ENCODE measurements around the gene LRRC10B. TPM values are rescaled to one million over a fixed set of nuclear protein-coding genes. Genes with fewer than 3 reads are reported as not detected.

The LRRC10B gene
- total and polyA plus RNA-seq, 7 donors: 0.71 to 4.4 (median 1.1) TPM; not detected in 2

DNA sequence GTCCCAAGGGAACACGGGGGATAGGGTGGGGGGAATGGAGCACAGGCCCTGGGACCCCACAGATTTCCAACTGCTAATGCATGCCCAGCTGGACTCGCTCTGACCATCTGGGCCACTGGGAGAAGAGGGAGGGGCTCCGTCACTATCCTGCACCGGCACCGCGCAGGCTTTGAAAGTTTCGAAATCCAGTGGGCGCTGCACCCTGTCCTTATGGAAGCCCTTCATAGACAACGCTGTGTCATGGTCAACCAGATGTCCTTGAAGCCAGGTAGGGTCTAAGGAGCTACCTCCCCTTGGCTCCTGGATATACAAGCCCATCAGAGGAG lies 30.1 kb downstream of the LRRC10B start:
- intact Hi-C loops (cut with DNase I): loop anchor here (10.0 kb wide), 1 partner anchor 86 kb away; no protein-coding TSS in a partner anchor
- Histone ChIP-seq H3K4me1 (peaks cover 0 to 9% (median 4%) of the 10 kb centered on the region in 4 donors), H3K27me3 (peaks cover 0 to 18% (median 0%) of the 10 kb centered on the region in 3 donors), H3K4me3 (no peak overlapping the region), H3K27ac (no peak overlapping the region), H3K36me3 (no peaks in the 10 kb centered on the region), H3K9me3 (no peaks in the 10 kb centered on the region)
- no peak for DNase-seq
- TF ChIP-seq, protein P1, sequence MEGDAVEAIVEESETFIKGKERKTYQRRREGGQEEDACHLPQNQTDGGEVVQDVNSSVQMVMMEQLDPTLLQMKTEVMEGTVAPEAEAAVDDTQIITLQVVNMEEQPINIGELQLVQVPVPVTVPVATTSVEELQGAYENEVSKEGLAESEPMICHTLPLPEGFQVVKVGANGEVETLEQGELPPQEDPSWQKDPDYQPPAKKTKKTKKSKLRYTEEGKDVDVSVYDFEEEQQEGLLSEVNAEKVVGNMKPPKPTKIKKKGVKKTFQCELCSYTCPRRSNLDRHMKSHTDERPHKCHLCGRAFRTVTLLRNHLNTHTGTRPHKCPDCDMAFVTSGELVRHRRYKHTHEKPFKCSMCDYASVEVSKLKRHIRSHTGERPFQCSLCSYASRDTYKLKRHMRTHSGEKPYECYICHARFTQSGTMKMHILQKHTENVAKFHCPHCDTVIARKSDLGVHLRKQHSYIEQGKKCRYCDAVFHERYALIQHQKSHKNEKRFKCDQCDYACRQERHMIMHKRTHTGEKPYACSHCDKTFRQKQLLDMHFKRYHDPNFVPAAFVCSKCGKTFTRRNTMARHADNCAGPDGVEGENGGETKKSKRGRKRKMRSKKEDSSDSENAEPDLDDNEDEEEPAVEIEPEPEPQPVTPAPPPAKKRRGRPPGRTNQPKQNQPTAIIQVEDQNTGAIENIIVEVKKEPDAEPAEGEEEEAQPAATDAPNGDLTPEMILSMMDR (IDR thresholded peaks at IDR 0.05): no peak
- TF ChIP-seq POLR2A (IDR thresholded peaks at IDR 0.05): no peak
- no peak for TF ChIP-seq EP300 (IDR thresholded peaks at IDR 0.05)
- no peak for TF ChIP-seq POLR2AphosphoS5 (IDR thresholded peaks at IDR 0.05)
- 83 to 86% methylated on average over 9 of the region's 9 CpGs for WGBS, 2 donors

- H3K9me3 ChIP-seq: no peaks in the 10 kb centered on the region
- intact Hi-C loops (cut with DNase I): loop anchor here (10.0 kb wide), 1 partner anchor 86 kb away; no protein-coding TSS in a partner anchor
- TF ChIP-seq POLR2AphosphoS5 (IDR thresholded peaks at IDR 0.05) (no peak), EP300 (IDR thresholded peaks at IDR 0.05) (no peak), POLR2A (IDR thresholded peaks at IDR 0.05) (no peak)
- TF ChIP-seq, protein P1 (IDR thresholded peaks at IDR 0.05): no peak
- no peak overlapping the region for H3K27ac ChIP-seq
- peaks cover 0 to 18% (median 0%) of the 10 kb centered on the region in 3 donors for H3K27me3 ChIP-seq
- WGBS, 2 donors: 86 to 87% methylated on average over 11 of the region's 11 CpGs
- no peak overlapping the region for H3K4me3 ChIP-seq
- H3K36me3 ChIP-seq: no peaks in the 10 kb centered on the region
- peaks cover 0 to 9% (median 4%) of the 10 kb centered on the region in 4 donors for H3K4me1 ChIP-seq
- DNase-seq: no peak
These were observed 30.5 kb downstream of the LRRC10B start for GRCh38 chr11:61539006-61539405.

- Histone ChIP-seq H3K4me1 (peaks cover 0 to 9% (median 4%) of the 10 kb centered on the region in 4 donors), H3K4me3 (no peak overlapping the region), H3K27ac (no peak overlapping the region), H3K27me3 (peaks cover 0 to 16% (median 0%) of the 10 kb centered on the region in 3 donors), H3K36me3 (no peaks in the 10 kb centered on the region), H3K9me3 (no peaks in the 10 kb centered on the region)
- DNase-seq: no peak
- intact Hi-C loops (cut with DNase I): loop anchor here (10.0 kb wide), 1 partner anchor 85 kb away; no protein-coding TSS in a partner anchor
- TF ChIP-seq POLR2A (IDR thresholded peaks at IDR 0.05): no peak
- no peak for TF ChIP-seq POLR2AphosphoS5 (IDR thresholded peaks at IDR 0.05)
- TF ChIP-seq, protein P1 (IDR thresholded peaks at IDR 0.05): no peak
- no peak for TF ChIP-seq EP300 (IDR thresholded peaks at IDR 0.05)
- WGBS, 2 donors: 74 to 84% methylated on average over 14 of the region's 14 CpGs
These were observed 31.3 kb downstream of the LRRC10B start for GRCh38 chr11:61539831-61540357.

DNA sequence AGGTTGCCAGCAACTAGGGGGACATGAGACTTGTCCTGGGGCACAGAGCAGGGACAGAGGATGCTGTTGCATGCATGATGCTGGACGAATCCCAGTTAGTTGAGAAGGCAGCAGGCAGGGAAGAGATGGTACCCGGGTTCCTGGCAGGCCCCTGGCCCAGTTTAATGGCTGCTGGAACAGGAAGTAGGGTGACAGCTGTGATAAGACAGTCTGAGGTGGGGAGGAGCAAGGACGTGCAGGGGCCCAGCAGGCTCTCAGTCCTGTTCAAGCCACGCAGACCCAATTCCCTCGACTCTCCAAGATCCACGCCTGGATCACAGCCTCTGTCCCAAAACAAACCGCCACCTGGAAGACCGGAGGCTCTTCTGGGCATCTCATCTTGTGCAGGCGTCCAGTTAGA lies 32.0 kb downstream of the LRRC10B start:
- 62 to 67% methylated on average over 9 of the region's 9 CpGs for WGBS, 2 donors
- peaks cover under 1 to 20% (median under 1%) of the 10 kb centered on the region in 3 donors for H3K27me3 ChIP-seq
- no peaks in the 10 kb centered on the region for H3K36me3 ChIP-seq
- H3K27ac ChIP-seq: no peak overlapping the region
- DNase-seq: no peak
- TF ChIP-seq, protein P1 (IDR thresholded peaks at IDR 0.05): no peak
- TF ChIP-seq POLR2A (IDR thresholded peaks at IDR 0.05): no peak
- TF ChIP-seq EP300 (IDR thresholded peaks at IDR 0.05): no peak
- no peak for TF ChIP-seq POLR2AphosphoS5 (IDR thresholded peaks at IDR 0.05)
- H3K4me1 ChIP-seq: peaks cover 0 to 9% (median 4%) of the 10 kb centered on the region in 4 donors
- H3K9me3 ChIP-seq: no peaks in the 10 kb centered on the region
- intact Hi-C loops (cut with DNase I): no loop called here
- no peak overlapping the region for H3K4me3 ChIP-seq

Measured in sigmoid colon (tissue), 7 donors.